Uterus (tissue), 4 donors: ENCODE data around the gene PLAU. TPM values are rescaled to one million over a fixed set of nuclear protein-coding genes. Genes with fewer than 3 reads are reported as not detected.

Experiments
- DNase-seq, 2 donors: peaks; one replicate each; pipeline ENCODE4 v3.0.0-alpha.2; 2019 to 2020
- H3K27ac ChIP-seq, 2 donors: fragments of 200-600 bp; sonication (generic); 1 replicate in 1 of 2; 2 replicates in 1 of 2; pipeline ENCODE4 v1.5.1; 2016 to 2018
- H3K27me3 ChIP-seq, 2 donors: fragments of 200-600 bp; sonication (generic); one replicate each; pipeline ENCODE4 v1.5.1; 2018 to 2019; ENCODE audit warnings: control low read depth in 1 of 2
- H3K36me3 ChIP-seq, 2 donors: fragments of 200-600 bp; sonication (generic); one replicate each; pipeline ENCODE4 v1.5.1; 2019; ENCODE audit warnings: control low read depth in 1 of 2
- H3K4me1 ChIP-seq, 2 donors: fragments of 200-600 bp; sonication (generic); one replicate each; pipeline ENCODE4 v1.5.1; 2018 to 2019; ENCODE audit warnings: control low read depth in 1 of 2
- H3K4me3 ChIP-seq, 2 donors: fragments of 200-600 bp; sonication (generic); 1 replicate in 1 of 2; 2 replicates in 1 of 2; pipeline ENCODE4 v1.5.1; 2018 to 2019; ENCODE audit warnings: mild to moderate bottlenecking in 1 of 2
- H3K9me3 ChIP-seq, 2 donors: fragments of 200-600 bp; sonication (generic); one replicate each; pipeline ENCODE4 v1.5.1; 2019; ENCODE audit warnings: control low read depth in 1 of 2
- CTCF ChIP-seq, 4 experiments: fragments of 200-600 bp in 2 of 4; fragments of 450-650 bp in 2 of 4; sonication (generic) in 2 of 4; IDR thresholded peaks; one replicate each; pipeline ENCODE4 v1.5.1; 2016 to 2019; ENCODE audit warnings: antibody characterized with exemption in 4 of 4, mild to moderate bottlenecking in 2 of 4, moderate library complexity in 1 of 4
- POLR2A ChIP-seq, 2 donors: fragments of 450-650 bp; IDR thresholded peaks; one replicate each; pipeline ENCODE4 v1.6.1; 2016; ENCODE audit warnings: antibody characterized with exemption in 2 of 2, mild to moderate bottlenecking in 1 of 2, moderate library complexity in 1 of 2
- intact Hi-C: fragments of 100-400 bp; cut with DNase I; formaldehyde crosslinking; loops from one replicate; pipeline ENCODE4 v1.15.1; 2023; ENCODE audit warnings: low total_unique reads
- total RNA-seq, 4 donors: library from RNA; depleted of rRNA in 3 of 4; stranded (reverse); fragments of >200 nt in 3 of 4; gene quantifications; one replicate each; pipeline versions ENCODE4 v1.1.0 to v1.2.4, GENCODE V29; 2014 to 2023
- donor health status: DM: yes; HTN: yes; CAD: no.

PLAU gene
- 10 to 100 TPM in 2 of 4 donors, 1 to 10 TPM in 2; 1.8 to 15.3 (median 9.0) TPM for total RNA-seq

GRCh38 chr10:73910764-73911552 lies at the start of gene PLAU:
TSS of gene PLAU (plus strand) at chr10:73911132. CDS start at chr10:73911556, 424 bp downstream.
- intact Hi-C loops: no loop called here
- no peaks in the 10 kb centered on the region for H3K4me1 ChIP-seq
- H3K4me3 ChIP-seq: peak within 1 kb of the TSS; percentile 45 to 49
- no peaks in the 10 kb centered on the region for H3K36me3 ChIP-seq
- TF ChIP-seq POLR2A (IDR thresholded peaks at IDR 0.05): peak in 1 of 2 donors; percentile 47
- no peak for TF ChIP-seq CTCF (IDR thresholded peaks at IDR 0.05)
- H3K27ac ChIP-seq: peak within 1 kb of the TSS; percentile 64 to 65
- peak in 1 of 2 donors; percentile 53 for DNase-seq
- H3K27me3 ChIP-seq: no peaks in the 10 kb centered on the region
- no peaks in the 10 kb centered on the region for H3K9me3 ChIP-seq

- Histone ChIP-seq H3K36me3 (no peaks in the 10 kb centered on the region), H3K27ac (no peak overlapping the region)
- TF ChIP-seq POLR2A (IDR thresholded peaks at IDR 0.05) (no peak), CTCF (IDR thresholded peaks at IDR 0.05) (no peak)
Observed at GRCh38 chr10:73862011-73862410, 48.9 kb upstream of the PLAU start.

GRCh38 chr10:73863039-73863817 lies 47.7 kb upstream of the PLAU start:
- no peak for DNase-seq
- H3K4me1 ChIP-seq: peaks cover 0 to 3% of the 10 kb centered on the region in 2 donors
- H3K27ac ChIP-seq: no peak overlapping the region
- H3K27me3 ChIP-seq: no peaks in the 10 kb centered on the region
- no peak for TF ChIP-seq POLR2A (IDR thresholded peaks at IDR 0.05)
- TF ChIP-seq CTCF (IDR thresholded peaks at IDR 0.05): no peak
- no peaks in the 10 kb centered on the region for H3K9me3 ChIP-seq
- H3K36me3 ChIP-seq: no peaks in the 10 kb centered on the region
- intact Hi-C loops: no loop called here
- no peak overlapping the region for H3K4me3 ChIP-seq

More at GRCh38 chr10:73862011-73862410, 48.9 kb upstream of the PLAU start:
- Histone ChIP-seq H3K9me3 (no peaks in the 10 kb centered on the region), H3K27me3 (no peaks in the 10 kb centered on the region), H3K4me1 (peaks cover 0 to 5% of the 10 kb centered on the region in 2 donors), H3K4me3 (no peak overlapping the region)
- intact Hi-C loops: no loop called here
- DNase-seq: no peak

GRCh38 chr10:73864229-73864628 lies 46.7 kb upstream of the PLAU start:
- TF ChIP-seq POLR2A (IDR thresholded peaks at IDR 0.05) (no peak), CTCF (IDR thresholded peaks at IDR 0.05) (no peak)
- no peak overlapping the region for H3K27ac ChIP-seq
- H3K4me1 ChIP-seq: no peaks in the 10 kb centered on the region

GRCh38 chr10:73865107-73865458 lies 45.8 kb upstream of the PLAU start:
- no peaks in the 10 kb centered on the region for H3K9me3 ChIP-seq
- intact Hi-C loops: no loop called here

More at GRCh38 chr10:73864229-73864628, 46.7 kb upstream of the PLAU start:
- Histone ChIP-seq H3K27me3 (no peaks in the 10 kb centered on the region), H3K9me3 (no peaks in the 10 kb centered on the region), H3K36me3 (no peaks in the 10 kb centered on the region), H3K4me3 (no peak overlapping the region)
- intact Hi-C loops: no loop called here
- no peak for DNase-seq

More at GRCh38 chr10:73865107-73865458, 45.8 kb upstream of the PLAU start:
- Histone ChIP-seq H3K27me3 (no peaks in the 10 kb centered on the region), H3K4me1 (no peaks in the 10 kb centered on the region), H3K4me3 (no peak overlapping the region), H3K36me3 (no peaks in the 10 kb centered on the region), H3K27ac (peak overlapping the region in 1 of 2 donors; percentile 65)
- TF ChIP-seq POLR2A (IDR thresholded peaks at IDR 0.05) (no peak), CTCF (IDR thresholded peaks at IDR 0.05) (no peak)
- no peak for DNase-seq
